Activated CD8-positive, alpha-beta T cell treated with anti-CD3 and anti-CD28 coated beads for 36 hours (primary cell): ENCODE data around the gene COL1A1. TPM values are rescaled to one million over a fixed set of nuclear protein-coding genes. Genes with fewer than 3 reads are reported as not detected.

ENCODE experiments used
- ATAC-seq: fragments of 200-7000 bp; cut with Tn5 transposase; one replicate; pipeline ENCODE4 v1.10.0; 2021; ENCODE audit warnings: mild to moderate bottlenecking, moderate library complexity
- CTCF ChIA-PET: fragments of 350-600 bp; sonication (Branson Sonifier 250); formaldehyde crosslinking; loops from one replicate; lab custom pipeline; 2021; ENCODE audit warnings: antibody characterized with exemption; lab: Charles Lee
- POLR2A ChIA-PET: fragments of 350-600 bp; sonication (Branson Sonifier 250); formaldehyde crosslinking; loops from one replicate; lab custom pipeline; 2021; ENCODE audit warnings: antibody characterized with exemption; lab: Charles Lee
- DNase-seq: peaks from one replicate; pipeline ENCODE4 v3.0.0-alpha.2; 2020
- H3K27ac Mint-ChIP-seq: one replicate; pipeline ENCODE4 v1.8.0; 2021; ENCODE audit warnings: mild to moderate bottlenecking, mixed read lengths
- H3K27me3 Mint-ChIP-seq: one replicate; pipeline ENCODE4 v1.8.0; 2021; ENCODE audit warnings: mixed read lengths
- H3K36me3 Mint-ChIP-seq: one replicate; pipeline ENCODE4 v1.8.0; 2021; ENCODE audit warnings: low read depth, mixed read lengths
- H3K4me1 Mint-ChIP-seq: one replicate; pipeline ENCODE4 v1.8.0; 2021; ENCODE audit warnings: low read depth, mixed read lengths
- H3K4me3 Mint-ChIP-seq: one replicate; pipeline ENCODE4 v1.8.0; 2021; ENCODE audit warnings: mild to moderate bottlenecking, moderate library complexity, mixed read lengths
- H3K9me3 Mint-ChIP-seq: one replicate; pipeline ENCODE4 v1.8.0; 2021; ENCODE audit warnings: mixed read lengths
- CTCF ChIP-seq: fragments of 200-600 bp; IDR thresholded peaks from one replicate; pipeline ENCODE4 v1.8.0; 2022; ENCODE audit warnings: antibody characterized with exemption, mild to moderate bottlenecking
- intact Hi-C: fragments of 100-400 bp; cut with micrococcal nuclease; formaldehyde crosslinking; loops from one replicate; pipeline ENCODE4 v1.10.0; 2022
- total RNA-seq, 2 experiments: library from RNA; stranded (reverse); gene quantifications; one replicate each; pipeline ENCODE4 v1.2.3, GENCODE V29; 2021

Gene COL1A1
- total RNA-seq, 2 experiments from 2014 or later = 0.92 to 1.0 TPM

GRCh38 chr17:50175035-50175807 is 26.2 kb downstream of the COL1A1 start:
- Mint-ChIP-seq H3K4me1 (peaks cover 6% of the 10 kb centered on the region), H3K27ac (no peak overlapping the region), H3K9me3 (no peaks in the 10 kb centered on the region), H3K36me3 (no peaks in the 10 kb centered on the region), H3K4me3 (no peak overlapping the region), H3K27me3 (no peaks in the 10 kb centered on the region)
- CTCF ChIA-PET = interaction anchor here (3.7 kb wide), 1 partner anchor 26 kb away, joined by 18 read pairs; the partner anchor contains the start of gene COL1A1
- ATAC-seq = no peak
- no peak for DNase-seq
- TF ChIP-seq CTCF = no peak
- POLR2A ChIA-PET = interaction anchor here (1.0 kb wide), 1 partner anchor 13 kb away, joined by 6 read pairs; no protein-coding TSS in a partner anchor
- intact Hi-C loops = no loop called here

GRCh38 chr17:50174444-50174843 is 27.0 kb downstream of the COL1A1 start:
- Mint-ChIP-seq H3K27ac (no peak overlapping the region), H3K4me1 (peaks cover 6% of the 10 kb centered on the region), H3K4me3 (no peak overlapping the region), H3K36me3 (no peaks in the 10 kb centered on the region), H3K27me3 (no peaks in the 10 kb centered on the region), H3K9me3 (no peaks in the 10 kb centered on the region)
- intact Hi-C loops = no loop called here
- POLR2A ChIA-PET = interaction anchor here (1.0 kb wide), 1 partner anchor 13 kb away, joined by 6 read pairs; no protein-coding TSS in a partner anchor
- CTCF ChIA-PET = interaction anchor here (1.6 to 3.7 kb wide), 2 partner anchors 22 to 27 kb away, joined by 4 to 18 read pairs; partner anchors contain the start of gene COL1A1
- DNase-seq (no peak), ATAC-seq (no peak)
- no peak for TF ChIP-seq CTCF

- CTCF ChIA-PET = interaction anchor here (1.2 to 3.7 kb wide), 4 partner anchors 23 to 121 kb away, joined by 3 to 18 read pairs (median 4); partner anchors contain the start of gene COL1A1
- DNase-seq (no peak), ATAC-seq (no peak)
- Mint-ChIP-seq H3K27me3 (peaks cover 3% of the 10 kb centered on the region), H3K9me3 (no peaks in the 10 kb centered on the region), H3K36me3 (no peaks in the 10 kb centered on the region), H3K4me1 (peaks cover 14% of the 10 kb centered on the region), H3K27ac (no peak overlapping the region), H3K4me3 (no peak overlapping the region)
- TF ChIP-seq CTCF = no peak
- intact Hi-C loops = no loop called here
- POLR2A ChIA-PET = interaction anchor here (0.5 kb wide), 1 partner anchor 932 kb away, joined by 3 read pairs; no protein-coding TSS in a partner anchor
Measured at GRCh38 chr17:50173335-50173941, 28.0 kb downstream of the COL1A1 start.

- no peak overlapping the region for H3K27ac Mint-ChIP-seq
- H3K4me1 Mint-ChIP-seq = peaks cover 10% of the 10 kb centered on the region
- H3K27me3 Mint-ChIP-seq = peaks cover 3% of the 10 kb centered on the region
- H3K4me3 Mint-ChIP-seq = no peak overlapping the region
- DNase-seq = no peak
- ATAC-seq = no peak
- H3K36me3 Mint-ChIP-seq = no peaks in the 10 kb centered on the region
- TF ChIP-seq CTCF = no peak
- intact Hi-C loops = no loop called here
- no peaks in the 10 kb centered on the region for H3K9me3 Mint-ChIP-seq
- ChIA-PET CTCF (interaction anchor here (0.9 to 3.7 kb wide), 7 partner anchors 10 to 121 kb away, joined by 3 to 18 read pairs (median 4); partner anchors contain the start of gene COL1A1), POLR2A (interaction anchor here (0.5 kb wide), 1 partner anchor 932 kb away, joined by 3 read pairs; no protein-coding TSS in a partner anchor)
Measured at GRCh38 chr17:50172936-50173334, 28.5 kb downstream of the COL1A1 start.
